Endothelial cell of umbilical vein (primary cell): ENCODE measurements around the gene CHAC2. TPM values are rescaled to one million over a fixed set of nuclear protein-coding genes. Genes with fewer than 3 reads are reported as not detected.

Experiments
- BruUV-seq: library from RNA; stranded (reverse); fragments of 400-500 nt; replicated peaks from 2 replicates; lab custom pipeline; 2021; lab: Mats Ljungman, UMichigan
- CTCF ChIA-PET: fragments of 300-600, 350-600 bp; sonication (Branson Sonifier 250); formaldehyde crosslinking; loops from one replicate; lab custom pipeline; 2021; ENCODE audit warnings: antibody characterized with exemption, inconsistent platforms; lab: Charles Lee
- POLR2A ChIA-PET: fragments of 300-600, 350-600 bp; sonication (Branson Sonifier 250); formaldehyde crosslinking; loops from one replicate; lab custom pipeline; 2021; ENCODE audit warnings: antibody characterized with exemption, inconsistent platforms; lab: Charles Lee
- DNase-seq: peaks from one replicate; pipeline ENCODE4 v3.0.0-alpha.2; 2011; ENCODE audit warnings: low read depth, low spot score
- FAIRE-seq: peaks from 2 replicates; lab custom pipeline; 2011; peaks lifted over from hg19 to GRCh38; lab: Jason Lieb, UNC
- H2AFZ ChIP-seq: 2 replicates; pipeline ENCODE4 v1.6.0; 2012; ENCODE audit warnings: low read depth, low read length, control low read depth, inconsistent platforms
- H3K27ac ChIP-seq: 2 replicates; pipeline ENCODE4 v1.5.1; 2011; ENCODE audit warnings: low read depth, mild to moderate bottlenecking, control low read depth, low read length, moderate library complexity; ENCODE audit not compliant: insufficient read depth
- H3K27me3 ChIP-seq, 2 experiments: 2 replicates each; pipeline versions ENCODE4 v1.6.0 to v1.6.1; 2011; ENCODE audit warnings: low read length in 2 of 2, mixed read lengths in 1 of 2; ENCODE audit not compliant: control insufficient read depth in 2 of 2, insufficient read depth in 2 of 2
- H3K36me3 ChIP-seq, 2 experiments: 2 replicates in 1 of 2; 3 replicates in 1 of 2; pipeline ENCODE4 v1.5.1; 2011; ENCODE audit warnings: low read length in 2 of 2, mild to moderate bottlenecking in 1 of 2, moderate library complexity in 1 of 2; ENCODE audit not compliant: control insufficient read depth in 2 of 2, insufficient read depth in 2 of 2; ENCODE audit errors: extremely low read depth in 1 of 2
- H3K4me1 ChIP-seq: 3 replicates; pipeline ENCODE4 v1.5.1; 2011; ENCODE audit warnings: mild to moderate bottlenecking, low read length; ENCODE audit not compliant: control insufficient read depth, insufficient read depth; ENCODE audit errors: extremely low read depth
- H3K4me2 ChIP-seq: 2 replicates; pipeline ENCODE4 v1.6.1; 2011; ENCODE audit warnings: low read length, control low read depth, mixed read lengths; ENCODE audit not compliant: insufficient read depth
- H3K4me3 ChIP-seq, 3 experiments: fragments of 200-600 bp in 1 of 3; sonication (generic), shearing (Covaris generic) in 1 of 3; replicated peaks in 1 of 3; 2 replicates each; pipeline ENCODE4 v1.5.1; 2011 to 2016; ENCODE audit warnings: control low read depth in 3 of 3, low read length in 3 of 3, mild to moderate bottlenecking in 2 of 3, inconsistent platforms in 1 of 3, low read depth in 1 of 3, moderate library complexity in 1 of 3; ENCODE audit not compliant: insufficient read depth in 1 of 3
- H3K79me2 ChIP-seq: 2 replicates; pipeline ENCODE4 v1.6.0; 2012; ENCODE audit warnings: low read length, inconsistent platforms; ENCODE audit not compliant: control insufficient read depth, insufficient read depth
- H3K9ac ChIP-seq: replicated peaks from 2 replicates; pipeline ENCODE3; 2011; ENCODE audit warnings: low read length, control low read depth; ENCODE audit not compliant: insufficient read depth; ENCODE audit errors: extremely low read depth
- H3K9me1 ChIP-seq: replicated peaks from 3 replicates; pipeline ENCODE4 v1.6.0; 2011; ENCODE audit warnings: mild to moderate bottlenecking, low read length; ENCODE audit not compliant: control insufficient read depth, insufficient read depth; ENCODE audit errors: extremely low read depth
- H3K9me3 ChIP-seq: replicated peaks from 2 replicates; pipeline ENCODE4 v1.5.1; 2012; ENCODE audit warnings: low read length, inconsistent platforms; ENCODE audit not compliant: control insufficient read depth, insufficient read depth
- H4K20me1 ChIP-seq: replicated peaks from 2 replicates; pipeline ENCODE3; 2011; ENCODE audit warnings: mild to moderate bottlenecking, low read length; ENCODE audit not compliant: control insufficient read depth, insufficient read depth; ENCODE audit errors: extremely low read depth
- EZH2 ChIP-seq: IDR thresholded peaks from 2 replicates; pipeline ENCODE4 v1.6.1; 2012; ENCODE audit warnings: borderline replicate concordance, low read depth, mild to moderate bottlenecking, moderate library complexity, low read length, inconsistent platforms; ENCODE audit not compliant: severe bottlenecking
- FOS ChIP-seq: IDR thresholded peaks from 2 replicates; pipeline ENCODE4 v1.6.1; 2011; ENCODE audit warnings: mild to moderate bottlenecking, low read length, moderate library complexity, borderline replicate concordance; ENCODE audit not compliant: insufficient read depth
- GATA2 ChIP-seq: IDR thresholded peaks from 2 replicates; pipeline ENCODE4 v1.7.0; 2011; ENCODE audit warnings: low read depth, mild to moderate bottlenecking, moderate library complexity, mixed read lengths, low read length; ENCODE audit not compliant: insufficient read length, insufficient read depth
- JUN ChIP-seq: IDR thresholded peaks from 2 replicates; pipeline ENCODE4 v1.6.1; 2011; ENCODE audit warnings: borderline replicate concordance, low read depth; ENCODE audit not compliant: insufficient read length, insufficient read depth
- MYC ChIP-seq: IDR thresholded peaks from one replicate; pipeline ENCODE4 v1.6.1; 2011; ENCODE audit warnings: mild to moderate bottlenecking, low read depth, low read length
- POLR2A ChIP-seq: IDR thresholded peaks from 2 replicates; pipeline ENCODE4 v1.6.1; 2012; ENCODE audit warnings: low read depth, mild to moderate bottlenecking, control low read depth, low read length
- POLR2AphosphoS5 ChIP-seq: IDR thresholded peaks from 2 replicates; pipeline ENCODE4 v1.6.1; 2012; ENCODE audit warnings: low read depth, mild to moderate bottlenecking, control low read depth, low read length, moderate library complexity; ENCODE audit not compliant: insufficient read depth
- dilution Hi-C: fragments of 300-500 bp; cut with MboI; formaldehyde crosslinking; loops from one replicate; pipeline ENCODE4 v1.15.0; 2019; ENCODE audit warnings: low sequenced_read_pairs; ENCODE audit not compliant: extremely low pct_ligation_motif_present
- intact Hi-C: fragments of 100-400 bp; cut with micrococcal nuclease; formaldehyde crosslinking; loops from one replicate; pipeline ENCODE4 v1.10.0; 2022
- polyA plus RNA-seq, 4 experiments: library from polyadenylated mRNA; depleted of rRNA in 3 of 4; stranded (reverse) in 3 of 4; unstranded in 1 of 4; fragments of >200 nt; gene quantifications; 2 replicates each; pipeline versions ENCODE4 v1.2.1 to v1.2.3, GENCODE V29; 2011 to 2012; ENCODE audit warnings: missing spikeins in 1 of 4
- total RNA-seq: library from RNA; stranded (reverse); gene quantifications from 2 replicates; pipeline ENCODE4 v1.2.3, GENCODE V29; 2021
- TF ChIP-seq, protein P1 (sequence below), 2 donors: IDR thresholded peaks; 1 replicate in 1 of 2; 2 replicates in 1 of 2; pipeline ENCODE4 v1.5.1; 2011; ENCODE audit warnings: low read length in 2 of 2, mild to moderate bottlenecking in 2 of 2, moderate library complexity in 2 of 2, control low read depth in 1 of 2, inconsistent platforms in 1 of 2, low read depth in 1 of 2; ENCODE audit not compliant: insufficient read depth in 1 of 2; ENCODE audit errors: extremely low read depth in 1 of 2
- TF ChIP-seq, protein P2 (sequence below): IDR thresholded peaks from 2 replicates; pipeline ENCODE4 v1.6.1; 2011; ENCODE audit not compliant: insufficient read depth, insufficient read length

Gene CHAC2
- total and polyA plus RNA-seq, 2 donors (not counting 3 experiments of a cell fraction or from before 2014, with no cell fraction given) = 3.4 to 8.3 TPM

DNA sequence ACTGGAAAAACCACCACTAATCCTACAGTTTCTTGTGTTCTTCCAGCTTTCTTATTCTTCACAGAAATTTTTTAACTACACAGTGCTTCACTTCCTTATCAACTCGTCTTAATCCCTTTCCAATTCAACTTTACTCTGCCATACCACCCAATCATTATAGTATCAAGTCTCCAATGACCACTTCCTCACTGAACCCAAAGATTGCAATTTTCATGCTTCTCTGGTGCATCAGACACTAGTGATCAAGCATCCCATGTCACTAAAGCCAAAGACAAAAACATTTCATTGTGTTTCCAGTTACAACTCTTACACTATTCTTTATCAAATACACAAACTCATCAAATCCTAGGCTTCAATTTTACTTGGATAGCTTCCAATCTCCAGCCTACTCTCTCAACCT, 9.5 kb downstream of the CHAC2 start:
- DNase-seq (no peak), FAIRE-seq (no peak)
- H3K9me1 ChIP-seq = no peaks in the 10 kb centered on the region
- H3K9me3 ChIP-seq = no peaks in the 10 kb centered on the region
- no peaks in the 10 kb centered on the region for H3K4me1 ChIP-seq
- no peak overlapping the region for H3K9ac ChIP-seq
- ChIA-PET POLR2A (no interaction called here), CTCF (interaction anchor here (1.2 kb wide), 1 partner anchor 9 kb away, joined by 4 read pairs; the partner anchor contains the start of gene CHAC2)
- H3K27ac ChIP-seq = no peak overlapping the region
- H3K4me3 ChIP-seq = no peak overlapping the region
- no peak for TF ChIP-seq MYC
- no peak overlapping the region for H3K4me2 ChIP-seq
- BruUV-seq = no TSS peak
- H2AFZ ChIP-seq = no peak overlapping the region
- no peaks in the 10 kb centered on the region for H3K27me3 ChIP-seq
- intact Hi-C loops (no loop called here), dilution Hi-C loops (no loop called here)
- peaks cover 37% of the 10 kb centered on the region for H3K79me2 ChIP-seq
- no peaks in the 10 kb centered on the region for H4K20me1 ChIP-seq
- H3K36me3 ChIP-seq = peaks cover 0 to 3% of the 10 kb centered on the region in 2 experiments

DNA sequence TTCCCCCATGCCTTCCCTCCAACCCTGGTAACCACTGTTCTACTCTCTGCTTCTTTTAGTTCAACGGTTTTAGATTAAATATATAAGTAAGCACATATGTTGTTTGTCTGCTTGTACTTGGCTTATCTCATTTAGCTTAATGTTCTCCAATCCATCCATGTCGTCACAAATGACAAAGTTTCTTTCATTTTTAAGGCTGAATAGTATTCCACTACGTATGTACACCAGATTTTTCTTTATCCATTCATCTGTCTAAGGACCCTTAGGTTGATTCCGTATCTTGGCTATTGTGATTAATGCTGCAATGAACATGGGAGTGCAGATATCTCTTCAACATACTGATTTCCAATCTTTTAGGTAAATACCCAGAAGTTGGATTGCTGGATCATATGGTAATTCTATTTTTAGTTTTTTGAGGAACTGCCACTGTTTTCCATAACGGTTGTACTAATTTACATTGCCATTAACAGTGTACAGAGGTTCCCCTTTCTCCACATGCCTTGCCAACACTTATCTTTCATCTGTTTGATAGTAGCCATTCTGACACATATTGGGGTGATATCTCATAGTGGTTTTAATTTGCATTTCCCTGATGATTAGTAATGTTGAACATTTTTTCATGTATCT, 11.0 kb downstream of the CHAC2 start:
- H3K9ac ChIP-seq = no peak overlapping the region
- no peaks in the 10 kb centered on the region for H3K9me1 ChIP-seq
- no peak overlapping the region for H3K27ac ChIP-seq
- H3K79me2 ChIP-seq = peaks cover 46% of the 10 kb centered on the region
- no peak for TF ChIP-seq POLR2AphosphoS5
- no peak for TF ChIP-seq POLR2A
- TF ChIP-seq MYC = no peak
- TF ChIP-seq, protein P1, sequence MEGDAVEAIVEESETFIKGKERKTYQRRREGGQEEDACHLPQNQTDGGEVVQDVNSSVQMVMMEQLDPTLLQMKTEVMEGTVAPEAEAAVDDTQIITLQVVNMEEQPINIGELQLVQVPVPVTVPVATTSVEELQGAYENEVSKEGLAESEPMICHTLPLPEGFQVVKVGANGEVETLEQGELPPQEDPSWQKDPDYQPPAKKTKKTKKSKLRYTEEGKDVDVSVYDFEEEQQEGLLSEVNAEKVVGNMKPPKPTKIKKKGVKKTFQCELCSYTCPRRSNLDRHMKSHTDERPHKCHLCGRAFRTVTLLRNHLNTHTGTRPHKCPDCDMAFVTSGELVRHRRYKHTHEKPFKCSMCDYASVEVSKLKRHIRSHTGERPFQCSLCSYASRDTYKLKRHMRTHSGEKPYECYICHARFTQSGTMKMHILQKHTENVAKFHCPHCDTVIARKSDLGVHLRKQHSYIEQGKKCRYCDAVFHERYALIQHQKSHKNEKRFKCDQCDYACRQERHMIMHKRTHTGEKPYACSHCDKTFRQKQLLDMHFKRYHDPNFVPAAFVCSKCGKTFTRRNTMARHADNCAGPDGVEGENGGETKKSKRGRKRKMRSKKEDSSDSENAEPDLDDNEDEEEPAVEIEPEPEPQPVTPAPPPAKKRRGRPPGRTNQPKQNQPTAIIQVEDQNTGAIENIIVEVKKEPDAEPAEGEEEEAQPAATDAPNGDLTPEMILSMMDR (IDR thresholded peaks at IDR 0.05; ENCODE audit: extremely low read depth in 1 of 2, insufficient read depth in 1 of 2, low read depth in 1 of 2, low read length in 2 of 2) = no peak
- TF ChIP-seq GATA2 = no peak
- no peak for TF ChIP-seq FOS
- TF ChIP-seq, protein P2, sequence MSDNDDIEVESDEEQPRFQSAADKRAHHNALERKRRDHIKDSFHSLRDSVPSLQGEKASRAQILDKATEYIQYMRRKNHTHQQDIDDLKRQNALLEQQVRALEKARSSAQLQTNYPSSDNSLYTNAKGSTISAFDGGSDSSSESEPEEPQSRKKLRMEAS = no peak
- TF ChIP-seq EZH2 = no peak
- TF ChIP-seq JUN = no peak
- no peaks in the 10 kb centered on the region for H3K27me3 ChIP-seq
- BruUV-seq = no TSS peak
- DNase-seq (no peak), FAIRE-seq (no peak)
- H3K4me2 ChIP-seq = no peak overlapping the region
- no peaks in the 10 kb centered on the region for H3K4me1 ChIP-seq
- H3K4me3 ChIP-seq = no peak overlapping the region
- no peaks in the 10 kb centered on the region for H4K20me1 ChIP-seq
- no peak overlapping the region for H2AFZ ChIP-seq
- CTCF ChIA-PET = no interaction called here
- dilution Hi-C loops = no loop called here
- H3K36me3 ChIP-seq = peaks cover 0 to 3% of the 10 kb centered on the region in 2 experiments
- intact Hi-C loops = no loop called here
- no peaks in the 10 kb centered on the region for H3K9me3 ChIP-seq
- POLR2A ChIA-PET = no interaction called here
